Cortex of kidney (tissue), 1 donor: ENCODE results near the gene NUDT16L1.
"Not testable (repeated sequence)": the region's sequence is repeated elsewhere in the genome, so short reads cannot be mapped to it uniquely, and the experiment has no call there.

Experiments
- DNase-seq: peaks from one replicate; lab custom pipeline; 2025; lab: John Stamatoyannopoulos, UW

The NUDT16L1 gene

GRCh38 chr16:4723071-4723767 lies 29.9 kb downstream of the NUDT16L1 start:
- DNase-seq: no peak

- no peak for DNase-seq
Measured at GRCh38 chr16:4724661-4725270, 31.4 kb downstream of the NUDT16L1 start.

GRCh38 chr16:4726616-4727015 lies 33.3 kb downstream of the NUDT16L1 start:
- no peak for DNase-seq

GRCh38 chr16:4728676-4729075 lies 35.3 kb downstream of the NUDT16L1 start:
- no peak for DNase-seq

GRCh38 chr16:4729876-4730275 lies 36.5 kb downstream of the NUDT16L1 start:
- no peak for DNase-seq

GRCh38 chr16:4733211-4733742 lies 39.9 kb downstream of the NUDT16L1 start:
- DNase-seq: no peak

GRCh38 chr16:4733747-4734062 lies 40.3 kb downstream of the NUDT16L1 start:
- DNase-seq: no peak

- no peak for DNase-seq
Measured at GRCh38 chr16:4734063-4734729, 40.8 kb downstream of the NUDT16L1 start, which contains the start of the genes ANKS3 and DNAAF8. ANKS3 (minus strand) TSS chr16:4734271; CDS start chr16:4730149, 4,122 bp downstream. DNAAF8 (plus strand) TSS chr16:4734537; CDS start chr16:4736515, 1,978 bp downstream.

GRCh38 chr16:4734730-4735535 lies 41.6 kb downstream of the NUDT16L1 start:
- DNase-seq: no peak

- no peak for DNase-seq
Measured at GRCh38 chr16:4736546-4736945, 43.2 kb downstream of the NUDT16L1 start.

GRCh38 chr16:4737545-4737944 lies 44.2 kb downstream of the NUDT16L1 start:
- no peak for DNase-seq

GRCh38 chr16:4738370-4738769 lies 45.0 kb downstream of the NUDT16L1 start:
- not testable (repeated sequence) for DNase-seq

GRCh38 chr16:4743226-4743878 lies 50.0 kb downstream of the NUDT16L1 start:
- DNase-seq: no peak

- no peak for DNase-seq
Measured at GRCh38 chr16:4744555-4745273, 51.4 kb downstream of the NUDT16L1 start.

- no peak for DNase-seq
Measured at GRCh38 chr16:4745274-4745569, 51.9 kb downstream of the NUDT16L1 start.
